HepG2 (cell line): Measurements from ENCODE around the gene S100A6. TPM values are rescaled to one million over a fixed set of nuclear protein-coding genes. Genes with fewer than 3 reads are reported as not detected.

Experiments used
- AKNA ChIP-seq: sonication (generic); formaldehyde crosslinking; IDR thresholded peaks from 2 replicates; pipeline ENCODE4 v1.4.0; 2020; ENCODE audit warnings: missing genetic modification reagents, borderline replicate concordance
- ARID5B ChIP-seq: IDR thresholded peaks from 2 replicates; pipeline ENCODE4 v1.4.0; 2020; ENCODE audit warnings: mild to moderate bottlenecking, missing genetic modification reagents
- CBFB ChIP-seq: sonication (generic); formaldehyde crosslinking; IDR thresholded peaks from 2 replicates; pipeline ENCODE4 v1.4.0; 2020; ENCODE audit warnings: missing genetic modification reagents
- CHD2 ChIP-seq: IDR thresholded peaks from 2 replicates; pipeline ENCODE4 v1.6.1; 2011; ENCODE audit warnings: low read depth, low read length, improper control_type of control experiment
- HOXA3 ChIP-seq: sonication (generic); formaldehyde crosslinking; IDR thresholded peaks from 2 replicates; pipeline ENCODE4 v1.5.0; 2020; ENCODE audit warnings: missing genetic modification reagents
- NFE2 ChIP-seq: sonication (generic); formaldehyde crosslinking; IDR thresholded peaks from 2 replicates; pipeline ENCODE4 v1.4.0; 2020; ENCODE audit warnings: missing genetic modification reagents
- RARG ChIP-seq: sonication (generic); formaldehyde crosslinking; IDR thresholded peaks from 2 replicates; pipeline ENCODE4 v1.4.0; 2020; ENCODE audit warnings: low read depth, mild to moderate bottlenecking, missing genetic modification reagents
- SRSF4 ChIP-seq: fragments of 200-400 bp; formaldehyde crosslinking; IDR thresholded peaks from one replicate; pipeline ENCODE4 v1.6.1; 2018; ENCODE audit warnings: mild to moderate bottlenecking, low read depth, low read length, moderate library complexity; ENCODE audit not compliant: poor library complexity, severe bottlenecking
- ZC3H4 ChIP-seq: sonication (generic); formaldehyde crosslinking; IDR thresholded peaks from 2 replicates; pipeline ENCODE4 v1.4.0; 2020; ENCODE audit warnings: missing genetic modification reagents, borderline replicate concordance
- ZMAT5 ChIP-seq: sonication (generic); formaldehyde crosslinking; IDR thresholded peaks from 2 replicates; pipeline ENCODE4 v1.5.0; 2020; ENCODE audit warnings: mild to moderate bottlenecking, low read depth, missing genetic modification reagents, borderline replicate concordance
- ZNF329 ChIP-seq: sonication (generic); formaldehyde crosslinking; IDR thresholded peaks from 2 replicates; pipeline ENCODE4 v1.9.0; 2021; ENCODE audit warnings: low read depth, mild to moderate bottlenecking, missing genetic modification reagents
- ZNF331 ChIP-seq: sonication (generic); formaldehyde crosslinking; IDR thresholded peaks from 2 replicates; pipeline ENCODE4 v1.4.0; 2020; ENCODE audit warnings: missing genetic modification reagents
- ZSCAN22 ChIP-seq: sonication (generic); formaldehyde crosslinking; IDR thresholded peaks from 2 replicates; pipeline ENCODE4 v1.4.0; 2020; ENCODE audit warnings: mild to moderate bottlenecking, missing genetic modification reagents
- polyA plus RNA-seq, 8 experiments: library from polyadenylated mRNA; depleted of rRNA in 3 of 8; stranded (reverse) in 7 of 8; unstranded in 1 of 8; fragments of >200 nt; fragmentation: Illumina TruSeq in 4 of 8; extraction: Trizol in 4 of 8; gene quantifications; 2 replicates each; pipeline versions ENCODE4 v1.2.1 to v1.2.3, GENCODE V29; 2011 to 2016; ENCODE audit warnings: low read depth in 4 of 8, missing spikeins in 1 of 8, mixed read lengths in 1 of 8; ENCODE audit not compliant: insufficient read depth in 1 of 8
- total RNA-seq, 5 experiments: library from RNA; depleted of rRNA; stranded (reverse); fragments of >200 nt; fragmentation: Illumina TruSeq; extraction: Trizol; gene quantifications; 2 replicates each; pipeline ENCODE4 v1.2.3, GENCODE V29; 2016; ENCODE audit warnings: low read depth in 1 of 5
- TF ChIP-seq, protein P1 (sequence below): sonication (generic); formaldehyde crosslinking; IDR thresholded peaks from 2 replicates; pipeline ENCODE4 v1.5.0; 2020; ENCODE audit warnings: missing genetic modification reagents
- TF ChIP-seq, protein P2 (sequence below): IDR thresholded peaks from 2 replicates; pipeline ENCODE4 v1.6.1; 2016; ENCODE audit warnings: missing genetic modification reagents, missing compliant biosample characterization

Gene S100A6
- total and polyA plus RNA-seq, 2 of the 13 experiments (the other 11 are each of a cell fraction or from before 2014, with no cell fraction given): 72.9 to 85.0 TPM

DNA sequence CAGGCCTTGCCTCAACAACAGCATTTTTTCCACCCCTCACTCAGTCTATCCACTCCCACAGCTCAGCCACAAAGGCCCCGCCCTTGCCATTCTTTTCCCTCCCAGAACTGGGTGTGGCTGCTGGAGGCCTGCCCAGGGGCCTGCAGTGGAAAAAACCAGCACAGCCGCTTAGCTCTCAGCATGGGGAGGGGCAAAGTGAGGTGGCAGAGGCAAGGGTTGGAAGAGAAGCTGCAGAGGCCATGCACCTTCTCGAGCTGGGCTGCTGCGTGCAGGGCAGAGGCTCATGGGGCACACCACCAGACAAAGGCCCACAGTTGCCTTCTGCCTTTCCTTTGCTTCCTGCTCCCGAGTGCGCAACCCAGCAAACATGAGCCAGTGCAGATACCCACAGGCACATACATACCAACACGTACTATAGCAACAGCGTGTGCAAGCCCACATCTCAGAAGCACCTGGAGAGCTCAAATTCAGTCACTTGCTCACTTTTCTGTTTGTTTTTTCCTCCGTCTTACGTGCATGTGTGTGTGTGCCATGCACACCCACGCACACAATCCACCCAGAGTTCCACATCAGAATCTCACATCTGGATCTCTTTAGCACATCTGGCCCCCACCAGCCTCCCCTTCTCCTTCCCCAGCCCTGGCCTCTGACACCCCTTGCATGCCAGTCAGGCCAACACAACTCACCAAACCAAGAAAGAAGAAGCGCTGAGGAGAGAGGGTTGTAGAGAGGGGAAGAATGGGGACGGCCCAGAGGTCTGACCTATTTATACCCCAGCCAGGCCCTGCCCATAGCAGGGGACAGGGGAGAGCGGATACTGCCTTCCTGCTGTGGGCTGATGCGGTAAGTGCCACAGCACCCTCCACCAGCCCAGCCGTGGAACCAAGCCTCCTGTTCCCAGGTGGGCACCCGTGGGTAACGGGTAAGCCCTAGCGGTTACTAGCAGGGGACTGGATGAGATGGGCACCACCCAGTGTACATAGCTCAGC is 9.6 kb upstream of the S100A6 start, which contains the start of gene S100A4 (continued):
- TF ChIP-seq ZNF329 (CRISPR knock-in tag): no peak
- no peak for TF ChIP-seq NFE2
- no peak for TF ChIP-seq CBFB (CRISPR knock-in tag)
- no peak for TF ChIP-seq CHD2
- TF ChIP-seq SRSF4: no peak
- 0 out of 2 replicates have a peak, but pooled peaks have one; percentile 47 for TF ChIP-seq ZC3H4
- no peak; the same call in none of the 2 replicates for TF ChIP-seq HOXA3
- 0 out of 2 replicates have a peak, but pooled peaks have one; percentile 60 for TF ChIP-seq ZNF331 (CRISPR knock-in tag)
- TF ChIP-seq, protein P1, sequence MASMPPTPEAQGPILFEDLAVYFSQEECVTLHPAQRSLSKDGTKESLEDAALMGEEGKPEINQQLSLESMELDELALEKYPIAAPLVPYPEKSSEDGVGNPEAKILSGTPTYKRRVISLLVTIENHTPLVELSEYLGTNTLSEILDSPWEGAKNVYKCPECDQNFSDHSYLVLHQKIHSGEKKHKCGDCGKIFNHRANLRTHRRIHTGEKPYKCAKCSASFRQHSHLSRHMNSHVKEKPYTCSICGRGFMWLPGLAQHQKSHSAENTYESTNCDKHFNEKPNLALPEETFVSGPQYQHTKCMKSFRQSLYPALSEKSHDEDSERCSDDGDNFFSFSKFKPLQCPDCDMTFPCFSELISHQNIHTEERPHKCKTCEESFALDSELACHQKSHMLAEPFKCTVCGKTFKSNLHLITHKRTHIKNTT (CRISPR knock-in tag): no peak
- TF ChIP-seq, protein P2, sequence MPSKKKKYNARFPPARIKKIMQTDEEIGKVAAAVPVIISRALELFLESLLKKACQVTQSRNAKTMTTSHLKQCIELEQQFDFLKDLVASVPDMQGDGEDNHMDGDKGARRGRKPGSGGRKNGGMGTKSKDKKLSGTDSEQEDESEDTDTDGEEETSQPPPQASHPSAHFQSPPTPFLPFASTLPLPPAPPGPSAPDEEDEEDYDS: peak; percentile 59; the same call in 1 of the 2 replicates
- no peak for TF ChIP-seq ZSCAN22 (CRISPR knock-in tag)
- no peak for TF ChIP-seq ZMAT5 (CRISPR knock-in tag)
- no peak for TF ChIP-seq RARG
- peak; percentile 29; the same call in 1 of the 2 replicates for TF ChIP-seq ARID5B (CRISPR knock-in tag)
- no peak for TF ChIP-seq AKNA (CRISPR knock-in tag)
